Fibroblast of skin of left quadriceps (primary cell): ENCODE data around the gene FBN1.

Experiments used
- DNase-seq, 2 experiments: peaks; one replicate each; pipeline ENCODE4 v3.0.0-alpha.2; 2013; ENCODE audit warnings: low read depth in 2 of 2

Gene FBN1

DNA sequence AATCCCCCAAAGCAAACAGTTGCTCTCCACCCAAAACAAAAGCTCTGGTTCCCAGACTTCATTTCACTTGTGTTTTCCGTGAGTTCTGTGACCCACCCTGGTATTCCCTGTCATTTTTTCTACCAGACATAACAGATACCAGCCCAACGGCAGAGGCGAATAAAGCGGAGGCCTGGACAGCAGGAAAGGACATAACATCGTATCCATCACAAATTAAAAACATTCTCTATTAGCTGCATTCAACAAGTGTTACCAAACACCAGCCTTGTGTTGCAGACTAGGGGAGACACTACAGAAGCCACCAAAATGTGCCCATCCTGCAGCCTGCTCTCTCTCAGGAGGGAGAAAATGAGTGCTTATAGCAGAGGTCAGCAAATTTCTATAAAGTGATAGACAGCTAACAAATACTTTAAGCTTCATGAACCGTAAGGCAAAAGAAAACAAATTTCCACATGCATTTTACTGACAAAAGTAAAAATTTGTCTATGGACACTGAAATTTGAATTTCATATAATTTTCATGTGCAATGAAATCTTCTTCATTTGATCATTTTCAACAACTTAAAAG, 7.1 kb upstream of the FBN1 start:
- DNase-seq = no peak

DNA sequence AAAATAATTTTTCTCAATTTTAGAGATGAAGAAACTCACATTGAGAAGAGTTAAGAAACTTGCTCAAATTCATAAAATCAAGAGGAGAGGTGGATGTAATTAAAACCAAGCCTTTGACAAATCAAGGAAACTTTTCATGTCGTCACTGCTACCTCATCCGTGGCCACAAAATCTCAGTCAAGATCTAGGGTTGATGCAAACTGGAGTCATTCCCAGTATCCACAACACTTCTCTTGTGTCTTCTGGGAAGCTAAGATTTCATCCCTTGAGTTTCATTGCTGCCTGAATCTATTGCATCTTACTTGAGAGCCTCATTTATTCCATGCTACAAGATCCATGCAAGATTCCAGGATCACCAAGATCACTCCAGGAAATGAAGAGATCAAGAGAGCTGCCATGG, 5.4 kb upstream of the FBN1 start:
- DNase-seq = no peak

DNA sequence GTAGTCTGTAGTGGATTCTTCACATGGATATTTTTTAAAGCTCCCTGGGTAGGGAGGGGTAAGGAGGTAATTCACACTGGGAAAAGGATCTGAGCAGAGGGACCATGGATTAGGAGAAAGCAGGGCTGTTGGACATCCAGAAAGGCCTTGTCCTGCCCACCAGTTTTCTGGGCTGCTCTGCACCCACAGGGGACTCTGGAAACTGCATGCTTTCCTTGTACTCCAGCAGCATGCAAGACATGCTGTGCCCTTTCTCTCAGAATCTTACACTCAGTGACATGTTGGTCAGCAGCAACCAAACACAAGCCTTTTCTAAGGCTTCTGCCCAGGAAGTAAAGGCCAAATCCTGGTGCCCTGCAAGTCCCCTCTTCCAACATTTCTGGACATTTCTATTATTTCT, 2.5 kb upstream of the FBN1 start:
- DNase-seq = no peak

GRCh38 chr15:48646331-48646730, 822 bp upstream of the FBN1 start:
- DNase-seq = no peak

DNA sequence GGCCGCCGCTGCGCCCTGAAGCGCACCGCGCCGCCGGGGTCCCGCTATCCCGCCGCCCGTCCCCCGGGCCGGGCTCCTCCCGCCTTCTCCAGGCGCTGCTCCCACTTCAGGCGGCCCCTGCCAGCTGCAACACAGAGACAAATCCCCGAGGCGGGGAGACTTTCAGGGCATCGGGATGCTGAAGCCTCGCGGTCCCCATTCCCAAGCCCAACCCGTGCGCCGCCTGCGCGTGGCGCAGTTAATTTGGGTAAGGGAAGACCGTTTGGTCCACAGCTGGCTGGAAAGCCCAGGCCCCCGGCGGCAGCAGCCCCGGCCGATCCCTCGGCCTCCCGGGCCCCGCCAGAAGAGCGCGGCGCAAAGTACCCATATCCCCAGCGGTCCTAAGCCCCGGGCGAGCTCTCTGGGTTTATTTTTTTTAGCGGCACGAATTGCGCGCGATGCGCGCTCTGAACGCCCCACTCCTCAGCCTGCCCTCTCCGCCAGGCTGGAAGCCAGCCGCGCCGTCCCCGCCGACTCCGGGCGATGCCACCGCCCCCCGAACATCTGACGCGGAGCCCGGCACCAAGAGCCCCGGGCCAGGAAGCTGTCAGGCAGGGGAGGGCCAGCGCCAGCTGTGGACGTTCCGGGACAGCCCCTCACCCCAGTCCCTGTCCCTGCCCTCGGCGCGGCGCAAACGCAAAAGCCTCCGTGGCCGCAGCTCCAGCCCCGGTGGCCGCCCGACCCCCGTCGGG, 517 bp downstream of the FBN1 start:
- DNase-seq = no peak

DNA sequence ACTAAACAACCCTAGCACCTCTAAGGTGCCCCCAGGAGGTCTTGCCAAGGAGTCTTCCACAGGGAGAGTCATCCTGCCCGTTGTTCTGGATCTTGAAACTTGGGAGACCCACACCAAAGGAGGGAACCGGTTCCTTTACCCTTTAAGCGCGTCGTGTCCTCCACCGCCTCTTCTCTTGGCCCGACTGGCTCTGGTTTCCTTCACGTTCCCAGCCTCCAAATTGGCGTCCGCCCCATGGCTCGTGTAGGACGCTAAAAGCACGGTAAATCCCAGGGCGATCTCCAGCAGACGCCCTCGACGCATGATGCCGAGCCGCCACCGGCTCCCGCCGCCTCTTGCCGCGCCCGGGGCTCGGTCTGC, 1.1 kb downstream of the FBN1 start:
- no peak for DNase-seq

GRCh38 chr15:48643776-48644466, 1.6 kb downstream of the FBN1 start:
- DNase-seq = no peak

DNA sequence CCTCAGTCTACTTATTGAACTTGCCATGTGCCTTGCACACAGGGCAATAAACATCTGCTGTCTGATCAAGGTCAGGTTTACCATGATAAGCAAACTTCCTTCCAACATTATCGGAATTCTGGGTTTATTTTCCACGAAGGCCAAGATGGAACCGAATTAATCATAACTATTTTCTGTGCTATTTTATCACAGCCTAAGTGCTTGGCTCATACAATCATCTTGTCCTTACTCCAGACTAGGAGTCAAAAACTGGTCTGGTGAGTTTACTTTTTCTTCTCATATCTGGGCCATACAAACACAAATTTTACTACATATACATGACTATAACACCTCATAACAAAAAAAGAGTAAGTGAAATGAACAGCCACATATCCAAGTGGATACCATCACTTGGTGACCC, 2.3 kb downstream of the FBN1 start:
- no peak for DNase-seq

GRCh38 chr15:48642795-48643194, 2.7 kb downstream of the FBN1 start:
- no peak for DNase-seq

DNA sequence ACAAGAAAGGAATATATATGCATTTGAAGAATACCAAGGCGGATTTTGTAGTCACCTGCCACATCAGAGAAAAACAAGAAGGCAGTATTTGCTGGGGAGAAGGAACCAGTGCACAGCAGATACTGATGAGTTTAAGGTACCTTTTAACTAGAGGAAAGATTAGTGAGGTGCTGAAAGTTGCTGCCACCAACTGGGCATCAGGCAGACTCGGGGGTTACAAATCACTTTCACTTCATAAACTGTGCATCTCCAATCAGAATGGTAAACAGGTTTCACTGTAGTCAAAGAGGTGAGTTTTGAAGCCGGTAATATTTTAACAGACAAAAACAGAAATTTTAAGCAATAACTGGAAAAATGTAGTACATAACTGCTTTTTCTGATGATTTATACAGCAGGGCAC, 4.1 kb downstream of the FBN1 start:
- no peak for DNase-seq

GRCh38 chr15:48638963-48639362, 6.5 kb downstream of the FBN1 start:
- no peak for DNase-seq

GRCh38 chr15:48637639-48638038, 7.9 kb downstream of the FBN1 start:
- no peak for DNase-seq

DNA sequence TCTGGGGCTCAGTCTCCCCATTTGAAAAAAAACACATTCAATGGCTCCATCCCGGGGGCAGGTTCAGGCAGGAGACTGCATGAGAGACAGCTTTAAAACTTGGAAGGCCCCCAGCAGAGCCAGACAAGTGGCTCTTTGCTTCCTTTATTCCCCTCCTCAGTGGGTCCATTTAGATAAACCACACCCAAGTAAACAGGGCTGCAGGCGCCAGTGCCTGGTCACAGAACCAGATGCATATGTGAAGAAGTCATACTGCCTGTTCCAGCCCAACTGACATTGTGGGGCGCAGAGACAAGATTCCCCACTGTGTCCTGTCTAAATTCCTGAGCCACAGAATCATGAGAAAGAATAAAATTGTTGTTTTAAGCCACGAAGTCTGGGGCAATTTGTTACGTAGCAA, 9.0 kb downstream of the FBN1 start:
- no peak for DNase-seq

DNA sequence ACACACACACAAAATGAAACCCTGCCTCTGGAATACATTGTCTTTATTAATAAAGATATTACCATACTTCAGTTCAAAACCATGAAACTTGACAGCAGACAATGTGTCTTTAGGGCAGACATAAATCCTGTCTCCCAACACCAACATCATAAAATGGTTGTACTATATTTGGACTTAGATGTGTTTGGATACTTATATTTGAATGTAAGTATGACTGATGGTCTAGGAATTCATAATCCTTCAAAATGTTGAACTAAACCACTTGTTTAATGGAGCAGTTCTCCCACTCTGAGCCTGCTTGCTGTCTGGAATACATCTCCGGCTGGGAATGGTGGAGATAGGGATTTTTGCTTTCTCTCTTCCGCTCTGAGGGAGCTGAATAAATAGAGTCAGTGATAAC, 10.6 kb downstream of the FBN1 start:
- peak; percentile 69 to 70 for DNase-seq

DNA sequence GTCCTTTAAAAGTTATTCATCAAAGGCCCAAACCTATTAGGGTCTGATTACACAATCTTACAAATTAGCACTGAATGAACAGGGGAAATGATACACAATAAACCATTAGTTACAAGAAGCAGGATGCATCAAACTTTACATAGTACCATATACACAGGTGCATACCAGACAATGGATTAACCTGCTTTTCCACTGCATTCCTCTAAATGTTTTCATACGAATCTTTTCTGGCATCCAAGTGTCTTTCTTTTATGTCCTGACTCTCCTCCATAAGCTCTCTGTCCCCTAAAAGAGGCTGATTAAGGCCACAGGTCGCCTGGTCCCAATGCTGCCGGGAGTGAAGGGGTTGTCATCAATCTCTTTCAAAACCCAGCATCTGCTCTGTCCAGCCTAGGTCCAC, 11.4 kb downstream of the FBN1 start:
- DNase-seq = no peak

DNA sequence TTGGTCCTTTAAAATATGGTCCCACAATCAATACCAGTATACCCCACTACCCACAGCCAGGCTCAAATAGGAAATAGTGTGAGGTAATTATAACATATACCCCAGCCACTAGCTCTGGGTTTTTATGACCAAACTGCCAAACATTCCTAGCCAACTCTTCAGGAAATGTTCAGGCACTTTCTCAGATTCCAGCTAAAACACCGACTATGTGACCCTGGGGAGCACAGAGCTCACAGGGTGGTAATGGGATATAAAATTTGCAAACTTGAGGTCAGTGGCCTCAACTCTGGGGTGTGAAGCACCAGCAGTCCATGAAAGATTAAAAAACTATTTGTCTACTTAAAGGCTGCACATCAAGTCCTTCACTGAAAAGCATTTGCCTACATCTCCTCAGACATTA, 12.9 kb downstream of the FBN1 start:
- no peak for DNase-seq

- DNase-seq = no peak
Observed at GRCh38 chr15:48631176-48631770, 14.2 kb downstream of the FBN1 start.

- DNase-seq = no peak
Observed at GRCh38 chr15:48630245-48630644, 15.3 kb downstream of the FBN1 start.

- DNase-seq = no peak
Observed at GRCh38 chr15:48628832-48629231, 16.7 kb downstream of the FBN1 start.

DNA sequence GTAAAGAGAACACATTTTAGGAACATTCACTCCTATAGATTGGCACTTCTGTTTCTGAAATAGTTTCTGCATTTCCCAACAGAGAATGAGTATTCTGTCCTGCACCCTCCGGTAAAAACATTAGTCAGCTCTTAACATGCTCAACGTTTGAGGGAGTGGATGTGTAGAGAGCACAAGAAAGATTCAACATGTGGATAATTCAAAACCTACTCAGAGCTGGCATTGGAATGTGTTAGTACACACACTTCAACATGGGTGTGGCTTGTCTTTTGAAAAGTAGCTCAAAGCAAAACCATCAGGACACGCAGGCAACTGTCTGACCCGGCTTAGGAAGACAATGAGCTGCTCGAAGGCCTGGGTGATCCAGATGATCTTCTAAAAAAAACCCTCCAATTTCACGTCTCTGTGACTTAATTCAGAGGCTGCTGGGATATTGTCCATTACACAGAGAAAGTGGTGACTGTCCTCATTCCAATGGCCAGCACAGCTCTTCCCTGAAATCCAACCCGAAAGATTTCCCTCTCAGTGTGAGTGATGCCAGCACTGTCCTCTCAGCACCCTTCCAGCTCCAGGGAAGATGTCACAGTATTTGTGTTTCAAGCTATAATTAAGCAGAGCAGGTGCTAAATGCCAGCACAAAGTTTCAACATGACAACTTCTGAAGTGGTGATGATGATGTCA, 18.1 kb downstream of the FBN1 start:
- no peak for DNase-seq

DNA sequence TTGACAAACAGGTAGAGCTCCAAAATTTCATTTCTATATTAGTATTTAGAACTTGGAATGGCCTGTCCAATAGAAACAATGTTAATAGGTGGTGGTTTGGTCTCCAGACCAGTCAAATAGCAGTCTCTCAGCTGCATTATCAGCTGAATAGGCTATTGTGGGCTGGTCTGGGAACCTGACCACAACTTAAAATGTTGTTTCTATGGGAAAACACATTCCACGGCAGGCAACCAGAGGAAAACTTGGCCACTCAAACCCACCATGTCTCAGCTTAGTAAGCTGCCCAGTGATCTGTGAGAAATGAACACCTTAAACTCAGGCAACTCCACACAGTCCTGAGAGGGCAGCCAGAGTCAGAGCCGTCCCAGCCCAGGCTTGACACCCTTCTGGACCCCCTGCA, 20.4 kb downstream of the FBN1 start:
- no peak for DNase-seq

- DNase-seq = no peak
Observed at GRCh38 chr15:48624700-48625099, 20.8 kb downstream of the FBN1 start.
